ENCODE results near the gene ERICH6B. TPM values are rescaled to one million over a fixed set of nuclear protein-coding genes. Genes with fewer than 3 reads are reported as not detected.

Gene ERICH6B
- total and polyA plus RNA-seq, 2 donors from 2014 or later = not detected

GRCh38 chr13:45542391-45542790 lies 73.1 kb downstream of the ERICH6B start:
- intact Hi-C loops (cut with DNase I) = no loop called here
- H3K27ac ChIP-seq (ENCODE audit: low read depth in 2 of 2, low read length in 2 of 2) = no peak overlapping the region
- no peak for FAIRE-seq
- H3K4me3 ChIP-seq (ENCODE audit: low read length in 3 of 3) = no peak overlapping the region
- TF ChIP-seq, protein P1, sequence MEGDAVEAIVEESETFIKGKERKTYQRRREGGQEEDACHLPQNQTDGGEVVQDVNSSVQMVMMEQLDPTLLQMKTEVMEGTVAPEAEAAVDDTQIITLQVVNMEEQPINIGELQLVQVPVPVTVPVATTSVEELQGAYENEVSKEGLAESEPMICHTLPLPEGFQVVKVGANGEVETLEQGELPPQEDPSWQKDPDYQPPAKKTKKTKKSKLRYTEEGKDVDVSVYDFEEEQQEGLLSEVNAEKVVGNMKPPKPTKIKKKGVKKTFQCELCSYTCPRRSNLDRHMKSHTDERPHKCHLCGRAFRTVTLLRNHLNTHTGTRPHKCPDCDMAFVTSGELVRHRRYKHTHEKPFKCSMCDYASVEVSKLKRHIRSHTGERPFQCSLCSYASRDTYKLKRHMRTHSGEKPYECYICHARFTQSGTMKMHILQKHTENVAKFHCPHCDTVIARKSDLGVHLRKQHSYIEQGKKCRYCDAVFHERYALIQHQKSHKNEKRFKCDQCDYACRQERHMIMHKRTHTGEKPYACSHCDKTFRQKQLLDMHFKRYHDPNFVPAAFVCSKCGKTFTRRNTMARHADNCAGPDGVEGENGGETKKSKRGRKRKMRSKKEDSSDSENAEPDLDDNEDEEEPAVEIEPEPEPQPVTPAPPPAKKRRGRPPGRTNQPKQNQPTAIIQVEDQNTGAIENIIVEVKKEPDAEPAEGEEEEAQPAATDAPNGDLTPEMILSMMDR (IDR thresholded peaks at IDR 0.05; ENCODE audit: borderline replicate concordance, extremely low read depth, insufficient read depth) = no peak
- H3K4me1 ChIP-seq (ENCODE audit: control insufficient read depth in 2 of 3, insufficient read depth in 2 of 3, low read depth in 1 of 3, low read length in 3 of 3) = no peaks in the 10 kb centered on the region
- no peaks in the 10 kb centered on the region for H3K9me3 ChIP-seq (ENCODE audit: control insufficient read depth in 2 of 3, insufficient read depth in 1 of 3, low read length in 3 of 3)
- no peak for DNase-seq
- no peaks in the 10 kb centered on the region for H3K36me3 ChIP-seq (ENCODE audit: control insufficient read depth in 2 of 3, insufficient read depth in 3 of 3, low read length in 3 of 3)
- H3K27me3 ChIP-seq (ENCODE audit: control insufficient read depth, insufficient read depth, low read length) = no peaks in the 10 kb centered on the region
- H3K9ac ChIP-seq (ENCODE audit: low read length in 3 of 3) = no peak overlapping the region

GRCh38 chr13:45541806-45542205 lies 73.7 kb downstream of the ERICH6B start:
- Histone ChIP-seq H3K9me3 (ENCODE audit: control insufficient read depth in 2 of 3, insufficient read depth in 1 of 3, low read length in 3 of 3) (no peaks in the 10 kb centered on the region), H3K27me3 (ENCODE audit: control insufficient read depth, insufficient read depth, low read length) (no peaks in the 10 kb centered on the region), H3K9ac (ENCODE audit: low read length in 3 of 3) (no peak overlapping the region), H3K4me1 (ENCODE audit: control insufficient read depth in 2 of 3, insufficient read depth in 2 of 3, low read depth in 1 of 3, low read length in 3 of 3) (no peaks in the 10 kb centered on the region), H3K4me3 (ENCODE audit: low read length in 3 of 3) (no peak overlapping the region), H3K36me3 (ENCODE audit: control insufficient read depth in 2 of 3, insufficient read depth in 3 of 3, low read length in 3 of 3) (no peaks in the 10 kb centered on the region), H3K27ac (ENCODE audit: low read depth in 2 of 2, low read length in 2 of 2) (no peak overlapping the region)
- TF ChIP-seq, protein P1 (IDR thresholded peaks at IDR 0.05; ENCODE audit: borderline replicate concordance, extremely low read depth, insufficient read depth) = no peak
- intact Hi-C loops (cut with DNase I) = no loop called here
- DNase-seq = no peak
- FAIRE-seq = no peak

- Histone ChIP-seq H3K27ac (ENCODE audit: low read depth in 2 of 2, low read length in 2 of 2) (no peak overlapping the region), H3K4me3 (ENCODE audit: low read length in 3 of 3) (no peak overlapping the region), H3K9ac (ENCODE audit: low read length in 3 of 3) (no peak overlapping the region), H3K36me3 (ENCODE audit: control insufficient read depth in 2 of 3, insufficient read depth in 3 of 3, low read length in 3 of 3) (peaks cover 0 to 2% (median 0%) of the 10 kb centered on the region in 3 donors), H3K9me3 (ENCODE audit: control insufficient read depth in 2 of 3, insufficient read depth in 1 of 3, low read length in 3 of 3) (no peaks in the 10 kb centered on the region), H3K27me3 (ENCODE audit: control insufficient read depth, insufficient read depth, low read length) (no peaks in the 10 kb centered on the region), H3K4me1 (ENCODE audit: control insufficient read depth in 2 of 3, insufficient read depth in 2 of 3, low read depth in 1 of 3, low read length in 3 of 3) (no peaks in the 10 kb centered on the region)
- TF ChIP-seq, protein P1 (IDR thresholded peaks at IDR 0.05; ENCODE audit: borderline replicate concordance, extremely low read depth, insufficient read depth) = no peak
- intact Hi-C loops (cut with DNase I) = no loop called here
- FAIRE-seq (no peak), DNase-seq (no peak)
Observed at GRCh38 chr13:45540864-45541263, 74.7 kb downstream of the ERICH6B start.

DNA sequence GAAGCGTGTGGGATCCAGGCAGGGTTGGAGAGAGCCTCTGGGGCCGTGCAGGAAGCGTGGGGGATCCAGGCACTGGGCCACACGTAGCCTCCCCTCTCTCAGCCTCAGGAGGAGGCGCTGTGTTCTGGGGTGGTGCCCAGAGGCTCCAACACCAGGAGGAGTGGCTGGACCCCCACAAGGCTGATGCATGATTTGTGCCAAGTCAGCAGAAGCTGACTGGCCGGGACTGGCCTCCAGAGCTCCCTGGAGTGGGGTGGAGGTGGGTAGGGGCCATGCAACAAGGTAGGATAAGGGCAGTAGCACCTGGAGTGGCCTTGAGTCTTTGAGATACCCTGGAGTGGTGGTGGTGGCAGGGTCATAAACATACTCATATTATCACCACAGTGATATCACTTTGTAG lies 75.3 kb downstream of the ERICH6B start:
- Histone ChIP-seq H3K27ac (ENCODE audit: low read depth in 2 of 2, low read length in 2 of 2) (no peak overlapping the region), H3K9me3 (ENCODE audit: control insufficient read depth in 2 of 3, insufficient read depth in 1 of 3, low read length in 3 of 3) (no peaks in the 10 kb centered on the region), H3K4me1 (ENCODE audit: control insufficient read depth in 2 of 3, insufficient read depth in 2 of 3, low read depth in 1 of 3, low read length in 3 of 3) (no peaks in the 10 kb centered on the region), H3K27me3 (ENCODE audit: control insufficient read depth, insufficient read depth, low read length) (no peaks in the 10 kb centered on the region), H3K4me3 (ENCODE audit: low read length in 3 of 3) (no peak overlapping the region), H3K36me3 (ENCODE audit: control insufficient read depth in 2 of 3, insufficient read depth in 3 of 3, low read length in 3 of 3) (peaks cover 4 to 9% (median 5%) of the 10 kb centered on the region in 3 donors), H3K9ac (ENCODE audit: low read length in 3 of 3) (no peak overlapping the region)
- TF ChIP-seq, protein P1 (IDR thresholded peaks at IDR 0.05; ENCODE audit: borderline replicate concordance, extremely low read depth, insufficient read depth) = no peak
- intact Hi-C loops (cut with DNase I) = no loop called here
- DNase-seq (no peak), FAIRE-seq (no peak)
